ENCODE data around the gene HBEGF. TPM values are rescaled to one million over a fixed set of nuclear protein-coding genes. Genes with fewer than 3 reads are reported as not detected.
A peak's percentile ranks its signal among the peaks of the same experiment; 100 is the strongest.

The HBEGF gene
- total RNA-seq, 1 donor from 2014 or later = 3.6 TPM

- no peak overlapping the region for H3K4me3 Mint-ChIP-seq (ENCODE audit: unreplicated experiment)
- TF ChIP-seq CTCF (IDR thresholded peaks at IDR 0.05) = no peak
- no peaks in the 10 kb centered on the region for H3K9me3 Mint-ChIP-seq (ENCODE audit: unreplicated experiment)
- peaks cover 81% of the 10 kb centered on the region for H3K4me1 Mint-ChIP-seq (ENCODE audit: unreplicated experiment)
- no peak for DNase-seq (ENCODE audit: extremely low spot score, unreplicated experiment)
- H3K36me3 Mint-ChIP-seq (ENCODE audit: unreplicated experiment) = peaks cover 8% of the 10 kb centered on the region
- no peaks in the 10 kb centered on the region for H3K27me3 Mint-ChIP-seq (ENCODE audit: unreplicated experiment)
- peak overlapping the region; percentile 85 for H3K27ac Mint-ChIP-seq (ENCODE audit: unreplicated experiment)
Measured at GRCh38 chr5:140298183-140298601, 48.2 kb downstream of the HBEGF start.

- H3K4me3 Mint-ChIP-seq (ENCODE audit: unreplicated experiment) = no peak overlapping the region
- H3K27me3 Mint-ChIP-seq (ENCODE audit: unreplicated experiment) = no peaks in the 10 kb centered on the region
- H3K27ac Mint-ChIP-seq (ENCODE audit: unreplicated experiment) = peak overlapping the region; percentile 85
- no peaks in the 10 kb centered on the region for H3K9me3 Mint-ChIP-seq (ENCODE audit: unreplicated experiment)
- peaks cover 88% of the 10 kb centered on the region for H3K4me1 Mint-ChIP-seq (ENCODE audit: unreplicated experiment)
- no peak for DNase-seq (ENCODE audit: extremely low spot score, unreplicated experiment)
- H3K36me3 Mint-ChIP-seq (ENCODE audit: unreplicated experiment) = peaks cover 8% of the 10 kb centered on the region
- TF ChIP-seq CTCF (IDR thresholded peaks at IDR 0.05) = no peak
Measured at GRCh38 chr5:140297283-140297682, 49.1 kb downstream of the HBEGF start.

- no peak for TF ChIP-seq CTCF (IDR thresholded peaks at IDR 0.05)
- Mint-ChIP-seq H3K36me3 (ENCODE audit: unreplicated experiment) (peaks cover 8% of the 10 kb centered on the region), H3K27me3 (ENCODE audit: unreplicated experiment) (no peaks in the 10 kb centered on the region), H3K27ac (ENCODE audit: unreplicated experiment) (peak overlapping the region; percentile 52), H3K4me3 (ENCODE audit: unreplicated experiment) (no peak overlapping the region), H3K4me1 (ENCODE audit: unreplicated experiment) (peaks cover 84% of the 10 kb centered on the region), H3K9me3 (ENCODE audit: unreplicated experiment) (no peaks in the 10 kb centered on the region)
- DNase-seq (ENCODE audit: extremely low spot score, unreplicated experiment) = no peak
Measured at GRCh38 chr5:140296289-140296688, 50.1 kb downstream of the HBEGF start.

- H3K4me1 Mint-ChIP-seq (ENCODE audit: unreplicated experiment) = peaks cover 81% of the 10 kb centered on the region
- no peak overlapping the region for H3K4me3 Mint-ChIP-seq (ENCODE audit: unreplicated experiment)
- peaks cover 6% of the 10 kb centered on the region for H3K36me3 Mint-ChIP-seq (ENCODE audit: unreplicated experiment)
- TF ChIP-seq CTCF (IDR thresholded peaks at IDR 0.05) = no peak
- peak overlapping the region; percentile 86 for H3K27ac Mint-ChIP-seq (ENCODE audit: unreplicated experiment)
- DNase-seq (ENCODE audit: extremely low spot score, unreplicated experiment) = peak; percentile 89
- H3K27me3 Mint-ChIP-seq (ENCODE audit: unreplicated experiment) = no peaks in the 10 kb centered on the region
- H3K9me3 Mint-ChIP-seq (ENCODE audit: unreplicated experiment) = no peaks in the 10 kb centered on the region
Measured at GRCh38 chr5:140295414-140295813, 51.0 kb downstream of the HBEGF start.

- peaks cover 3% of the 10 kb centered on the region for H3K36me3 Mint-ChIP-seq (ENCODE audit: unreplicated experiment)
- H3K27me3 Mint-ChIP-seq (ENCODE audit: unreplicated experiment) = no peaks in the 10 kb centered on the region
- TF ChIP-seq CTCF (IDR thresholded peaks at IDR 0.05) = no peak
- H3K4me1 Mint-ChIP-seq (ENCODE audit: unreplicated experiment) = peaks cover 78% of the 10 kb centered on the region
- no peak for DNase-seq (ENCODE audit: extremely low spot score, unreplicated experiment)
- H3K27ac Mint-ChIP-seq (ENCODE audit: unreplicated experiment) = peak overlapping the region; percentile 86
- no peak overlapping the region for H3K4me3 Mint-ChIP-seq (ENCODE audit: unreplicated experiment)
- H3K9me3 Mint-ChIP-seq (ENCODE audit: unreplicated experiment) = no peaks in the 10 kb centered on the region
Measured at GRCh38 chr5:140294753-140295152, 51.6 kb downstream of the HBEGF start.
